ENCODE data around the gene CDH4.

Gene CDH4

GRCh38 chr20:61869750-61870507 is 617.9 kb downstream of the CDH4 start:
- TF ChIP-seq SIN3A (IDR thresholded peaks at IDR 0.05; ENCODE audit: borderline replicate concordance, insufficient read depth, low read length), result no peak
- no peak for TF ChIP-seq TAF1 (IDR thresholded peaks at IDR 0.05; ENCODE audit: borderline replicate concordance, insufficient read depth, low read length)
- TF ChIP-seq REST (IDR thresholded peaks at IDR 0.05; ENCODE audit: insufficient read depth in 1 of 2, low read depth in 2 of 2, low read length in 2 of 2), result no peak
- TF ChIP-seq FOXP2 (optimal IDR thresholded peaks at IDR 0.05; ENCODE audit: borderline replicate concordance, extremely low read depth, extremely low read length, insufficient read depth), result no peak
- TF ChIP-seq POLR2AphosphoS5 (IDR thresholded peaks at IDR 0.05; ENCODE audit: low read depth, low read length), result no peak

- no peak for TF ChIP-seq FOXP2 (optimal IDR thresholded peaks at IDR 0.05; ENCODE audit: borderline replicate concordance, extremely low read depth, extremely low read length, insufficient read depth)
- no peak for TF ChIP-seq POLR2AphosphoS5 (IDR thresholded peaks at IDR 0.05; ENCODE audit: low read depth, low read length)
- TF ChIP-seq TAF1 (IDR thresholded peaks at IDR 0.05; ENCODE audit: borderline replicate concordance, insufficient read depth, low read length), result no peak
- no peak for TF ChIP-seq SIN3A (IDR thresholded peaks at IDR 0.05; ENCODE audit: borderline replicate concordance, insufficient read depth, low read length)
- TF ChIP-seq REST (IDR thresholded peaks at IDR 0.05; ENCODE audit: insufficient read depth in 1 of 2, low read depth in 2 of 2, low read length in 2 of 2), result no peak
Measured at GRCh38 chr20:61871160-61871559, 619.1 kb downstream of the CDH4 start.

- TF ChIP-seq FOXP2 (optimal IDR thresholded peaks at IDR 0.05; ENCODE audit: borderline replicate concordance, extremely low read depth, extremely low read length, insufficient read depth) (no peak), SIN3A (IDR thresholded peaks at IDR 0.05; ENCODE audit: borderline replicate concordance, insufficient read depth, low read length) (no peak), POLR2AphosphoS5 (IDR thresholded peaks at IDR 0.05; ENCODE audit: low read depth, low read length) (no peak), TAF1 (IDR thresholded peaks at IDR 0.05; ENCODE audit: borderline replicate concordance, insufficient read depth, low read length) (no peak), REST (IDR thresholded peaks at IDR 0.05; ENCODE audit: insufficient read depth in 1 of 2, low read depth in 2 of 2, low read length in 2 of 2) (no peak)
Measured at GRCh38 chr20:61871913-61872312, 619.9 kb downstream of the CDH4 start.

- TF ChIP-seq POLR2AphosphoS5 (IDR thresholded peaks at IDR 0.05; ENCODE audit: low read depth, low read length) (no peak), FOXP2 (optimal IDR thresholded peaks at IDR 0.05; ENCODE audit: borderline replicate concordance, extremely low read depth, extremely low read length, insufficient read depth) (no peak), SIN3A (IDR thresholded peaks at IDR 0.05; ENCODE audit: borderline replicate concordance, insufficient read depth, low read length) (no peak)
Measured at GRCh38 chr20:61872371-61872900, 620.4 kb downstream of the CDH4 start.

- TF ChIP-seq POLR2AphosphoS5 (IDR thresholded peaks at IDR 0.05; ENCODE audit: low read depth, low read length) (no peak), REST (IDR thresholded peaks at IDR 0.05; ENCODE audit: insufficient read depth in 1 of 2, low read depth in 2 of 2, low read length in 2 of 2) (no peak), SIN3A (IDR thresholded peaks at IDR 0.05; ENCODE audit: borderline replicate concordance, insufficient read depth, low read length) (no peak), TAF1 (IDR thresholded peaks at IDR 0.05; ENCODE audit: borderline replicate concordance, insufficient read depth, low read length) (no peak), FOXP2 (optimal IDR thresholded peaks at IDR 0.05; ENCODE audit: borderline replicate concordance, extremely low read depth, extremely low read length, insufficient read depth) (no peak)
Measured at GRCh38 chr20:61873651-61874420, 621.8 kb downstream of the CDH4 start.

Measured in PFSK-1 (cell line).